ENCODE data around the gene SLC45A3. TPM values are rescaled to one million over a fixed set of nuclear protein-coding genes. Genes with fewer than 3 reads are reported as not detected.

Gene SLC45A3
- total and polyA plus RNA-seq, 2 of the 8 experiments (the other 6 are each of a cell fraction or from before 2014, with no cell fraction given): 13.0 to 14.3 TPM

DNA sequence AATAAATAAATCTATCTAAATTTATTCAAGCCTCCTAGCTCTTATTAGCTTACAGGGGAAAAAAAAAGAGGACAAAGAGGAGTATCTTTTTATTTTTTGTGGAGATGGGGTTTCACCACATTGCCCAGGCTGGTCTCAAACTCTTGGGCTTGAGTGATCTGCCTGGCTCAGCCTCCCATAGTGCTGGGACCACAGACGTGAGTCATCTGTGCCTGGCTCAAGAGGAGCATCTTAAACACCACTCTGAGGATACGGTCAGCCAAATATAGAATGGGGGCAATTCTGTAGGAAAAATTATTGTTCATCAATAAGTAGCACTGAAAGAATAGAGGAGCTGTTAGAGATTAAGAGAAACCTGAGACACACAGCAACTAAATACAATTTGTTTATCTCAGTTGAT is 24.1 kb downstream of the SLC45A3 start:
- Histone ChIP-seq H2AK5ac (ENCODE audit: low read depth, low read length) (no peak overlapping the region), H3K4me1 (replicated peaks in 1 of 4; ENCODE audit: control insufficient read depth in 3 of 4, insufficient read depth in 4 of 4, low read length in 3 of 4) (peaks cover 0 to under 1% (median 0%) of the 10 kb centered on the region in 4 experiments; a peak in 2 of 7 replicates), H2BK20ac (ENCODE audit: low read length) (no peak overlapping the region), H3K56ac (replicated peaks; ENCODE audit: insufficient read length, low read depth, low read length) (no peak overlapping the region), H3K9ac (replicated peaks in 1 of 4; ENCODE audit: extremely low read depth in 1 of 4, low read depth in 3 of 4, low read length in 3 of 4) (no peak overlapping the region), H2BK12ac (ENCODE audit: low read depth, low read length) (no peak overlapping the region), H3K4me3 (ENCODE audit: extremely low read depth in 1 of 4, insufficient read depth in 2 of 4, low read depth in 3 of 4, low read length in 4 of 4) (no peak overlapping the region), H3K27me3 (replicated peaks in 1 of 4; ENCODE audit: control insufficient read depth in 3 of 4, extremely low read depth in 1 of 4, insufficient read depth in 3 of 4, low read length in 3 of 4) (no peaks in the 10 kb centered on the region; a peak in 1 of 7 replicates), H2AFZ (ENCODE audit: low read length) (no peak overlapping the region), H3K14ac (ENCODE audit: insufficient read length) (no peak overlapping the region), H3K23ac (ENCODE audit: insufficient read length) (no peak overlapping the region), H3K27ac (ENCODE audit: low read depth, low read length) (no peak overlapping the region), H3K79me1 (ENCODE audit: low read depth, low read length) (no peaks in the 10 kb centered on the region), H2BK5ac (ENCODE audit: low read depth, low read length) (no peak overlapping the region), H3K36me3 (ENCODE audit: control insufficient read depth in 2 of 4, insufficient read depth in 4 of 4, low read length in 3 of 4) (peaks cover 0 to 3% (median 2%) of the 10 kb centered on the region in 4 experiments; a peak in 4 of 8 replicates), H3K4ac (replicated peaks; ENCODE audit: insufficient read length, low read depth, low read length) (no peak overlapping the region), H3K79me2 (ENCODE audit: control insufficient read depth in 1 of 2, insufficient read depth in 2 of 2, low read length in 2 of 2) (no peaks in the 10 kb centered on the region), H3K9me3 (ENCODE audit: insufficient read depth in 2 of 2, low read depth in 1 of 2, low read length in 1 of 2) (no peaks in the 10 kb centered on the region), H4K5ac (ENCODE audit: insufficient read length, low read depth, low read length) (no peak overlapping the region), H4K8ac (ENCODE audit: extremely low read depth, insufficient read depth, low read length) (no peak overlapping the region), H2BK15ac (ENCODE audit: low read length) (no peak overlapping the region), H3K4me2 (ENCODE audit: insufficient read depth in 1 of 2, low read depth in 2 of 2, low read length in 2 of 2) (no peak overlapping the region), H3K23me2 (ENCODE audit: low read depth, low read length) (no peaks in the 10 kb centered on the region), H3K18ac (ENCODE audit: extremely low read depth, low read length) (no peak overlapping the region), H2BK120ac (replicated peaks; ENCODE audit: low read depth, low read length) (no peak overlapping the region), H4K91ac (replicated peaks; ENCODE audit: insufficient read length, low read length) (no peak overlapping the region), H4K20me1 (replicated peaks in 1 of 2; ENCODE audit: control insufficient read depth in 1 of 2, insufficient read depth in 2 of 2, low read length in 2 of 2) (peaks cover 0 to 2% of the 10 kb centered on the region in 2 experiments)
- DNase-seq (ENCODE audit: low read depth in 1 of 2, low spot score in 2 of 2): no peak
- no peak for FAIRE-seq
- WGBS, 2 experiments (ENCODE audit: extremely low coverage in 1 of 2, insufficient coverage in 1 of 2, insufficient read length in 1 of 2, insufficient replicate concordance in 2 of 2, low coverage in 1 of 2, low lambda C conversion rate in 2 of 2, missing lambda C conversion rate in 1 of 2): 83% methylated on average over 2 of the region's 2 CpGs; no CpG with 5 or more reads in 1 of the 2 experiments
- ChIA-PET POLR2A (ENCODE audit: partially characterized antibody) (interaction anchor here (0.7 to 19.3 kb wide), 6 partner anchors 16 to 64 kb away, joined by 3 to 241 read pairs (median 3); partner anchors contain the start of gene SLC45A3), CTCF (ENCODE audit: partially characterized antibody) (interaction anchor here (0.6 to 18.5 kb wide), 15 partner anchors 18 to 396 kb away, joined by 3 to 856 read pairs (median 15); partner anchors contain the start of genes ELK4 and SLC45A3)
- no peak for TF ChIP-seq EGR1 (IDR thresholded peaks at IDR 0.05; ENCODE audit: borderline replicate concordance, low read depth, low read length)
- no peak for TF ChIP-seq NRF1 (IDR thresholded peaks at IDR 0.05; ENCODE audit: low read depth, low read length)
- TF ChIP-seq, protein P1, sequence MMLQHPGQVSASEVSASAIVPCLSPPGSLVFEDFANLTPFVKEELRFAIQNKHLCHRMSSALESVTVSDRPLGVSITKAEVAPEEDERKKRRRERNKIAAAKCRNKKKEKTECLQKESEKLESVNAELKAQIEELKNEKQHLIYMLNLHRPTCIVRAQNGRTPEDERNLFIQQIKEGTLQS (IDR thresholded peaks at IDR 0.05; ENCODE audit: insufficient read depth, low read depth, low read length): no peak
- no peak for TF ChIP-seq CTCF (IDR thresholded peaks at IDR 0.05; ENCODE audit: control extremely low read depth in 1 of 3, insufficient read depth in 1 of 3, low read depth in 1 of 3, low read length in 3 of 3)
- no peak for TF ChIP-seq SP2 (IDR thresholded peaks at IDR 0.05; ENCODE audit: low read length)
- TF ChIP-seq TAF7 (optimal IDR thresholded peaks at IDR 0.05; ENCODE audit: borderline replicate concordance, low read depth, low read length): no peak
- no peak for TF ChIP-seq SRF (IDR thresholded peaks at IDR 0.05; ENCODE audit: low read depth, low read length)
- no peak for TF ChIP-seq BRCA1 (IDR thresholded peaks at IDR 0.05; ENCODE audit: low read depth, low read length)
- TF ChIP-seq JUN (IDR thresholded peaks at IDR 0.05; ENCODE audit: low read depth, low read length): no peak
- no peak for TF ChIP-seq CHD2 (IDR thresholded peaks at IDR 0.05; ENCODE audit: low read length)
- no peak for TF ChIP-seq BACH1 (IDR thresholded peaks at IDR 0.05; ENCODE audit: low read length)

Measured in H1 (cell line).